DND-41 (cell line): ENCODE results near the gene TRPM3.

ENCODE experiments used
- ATAC-seq: fragments of 200-7000 bp; cut with Tn5 transposase; 3 replicates; pipeline ENCODE4 v1.9.1; 2021; ENCODE audit warnings: low read depth; ENCODE audit not compliant: insufficient read depth
- DNase-seq: peaks from one replicate; pipeline ENCODE4 v3.0.0-alpha.2; 2020
- H2AFZ ChIP-seq: 2 replicates; pipeline ENCODE4 v1.6.0; 2012; ENCODE audit warnings: low read depth, low read length
- H3K27ac ChIP-seq: 2 replicates; pipeline ENCODE4 v1.5.1; 2012; ENCODE audit warnings: low read length, inconsistent platforms
- H3K27me3 ChIP-seq: fragments of 200-600 bp; sonication (generic); 2 replicates; pipeline ENCODE4 v1.6.0; 2012; ENCODE audit warnings: low read length, mild to moderate bottlenecking, inconsistent platforms; ENCODE audit not compliant: insufficient read depth, poor library complexity
- H3K36me3 ChIP-seq: 2 replicates; pipeline ENCODE4 v1.5.1; 2012; ENCODE audit warnings: low read length, inconsistent platforms; ENCODE audit not compliant: insufficient read depth
- H3K4me1 ChIP-seq: 2 replicates; pipeline ENCODE4 v1.5.1; 2012; ENCODE audit warnings: mild to moderate bottlenecking, low read length; ENCODE audit not compliant: insufficient read depth
- H3K4me2 ChIP-seq: 2 replicates; pipeline ENCODE4 v1.6.0; 2012; ENCODE audit warnings: mild to moderate bottlenecking, moderate library complexity, low read length, inconsistent platforms; ENCODE audit not compliant: insufficient read depth
- H3K4me3 ChIP-seq, 2 experiments: fragments of 200-600 bp in 1 of 2; shearing (Covaris generic) in 1 of 2; 2 replicates each; pipeline ENCODE4 v1.5.1; 2012 to 2016; ENCODE audit warnings: inconsistent platforms in 2 of 2, low read length in 2 of 2, mild to moderate bottlenecking in 2 of 2, low read depth in 1 of 2, moderate library complexity in 1 of 2
- H3K79me2 ChIP-seq: 2 replicates; pipeline ENCODE4 v1.6.0; 2012; ENCODE audit warnings: low read length, inconsistent platforms; ENCODE audit not compliant: insufficient read depth
- H3K9ac ChIP-seq: 2 replicates; pipeline ENCODE4 v1.6.0; 2012; ENCODE audit warnings: low read depth, mild to moderate bottlenecking, inconsistent platforms, low read length, moderate library complexity
- H3K9me3 ChIP-seq: 2 replicates; pipeline ENCODE4 v1.5.1; 2012; ENCODE audit warnings: low read length, moderate library complexity, mild to moderate bottlenecking, inconsistent platforms; ENCODE audit not compliant: insufficient read depth, severe bottlenecking
- H4K20me1 ChIP-seq: 2 replicates; pipeline ENCODE4 v1.6.0; 2012; ENCODE audit warnings: low read length; ENCODE audit not compliant: insufficient read depth
- EZH2 ChIP-seq: IDR thresholded peaks from 3 replicates; pipeline ENCODE4 v1.6.1; 2012; ENCODE audit warnings: borderline replicate concordance, low read depth, mild to moderate bottlenecking, moderate library complexity, low read length, inconsistent platforms; ENCODE audit not compliant: severe bottlenecking
- TF ChIP-seq, protein P1 (sequence below): IDR thresholded peaks from 2 replicates; pipeline ENCODE4 v1.5.1; 2012; ENCODE audit warnings: borderline replicate concordance, low read length, moderate library complexity, mild to moderate bottlenecking; ENCODE audit not compliant: poor library complexity, severe bottlenecking; ENCODE audit errors: extremely low read depth

TRPM3 gene

DNA sequence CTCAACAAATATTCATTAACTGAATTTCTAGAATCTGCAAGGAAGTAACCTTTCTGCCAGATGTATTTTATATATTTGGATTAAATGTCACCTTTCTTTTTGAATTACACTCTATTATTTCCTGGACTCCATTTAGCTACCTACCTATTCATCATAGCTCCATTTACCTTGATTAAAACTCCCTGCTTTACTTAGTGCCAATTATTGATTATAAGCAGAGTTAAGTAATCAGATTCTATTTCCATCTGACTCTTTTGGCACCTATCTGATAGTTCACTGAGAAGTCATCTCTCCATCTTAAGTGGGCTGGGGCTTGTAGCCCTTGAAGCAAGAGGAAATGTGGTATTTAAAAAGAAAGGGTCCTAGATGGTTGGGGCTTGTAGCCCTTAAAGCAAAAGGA is 88.6 kb downstream of the TRPM3 start:
- no peak overlapping the region for H3K4me3 ChIP-seq
- H3K27ac ChIP-seq, result no peak overlapping the region
- TF ChIP-seq, protein P1, sequence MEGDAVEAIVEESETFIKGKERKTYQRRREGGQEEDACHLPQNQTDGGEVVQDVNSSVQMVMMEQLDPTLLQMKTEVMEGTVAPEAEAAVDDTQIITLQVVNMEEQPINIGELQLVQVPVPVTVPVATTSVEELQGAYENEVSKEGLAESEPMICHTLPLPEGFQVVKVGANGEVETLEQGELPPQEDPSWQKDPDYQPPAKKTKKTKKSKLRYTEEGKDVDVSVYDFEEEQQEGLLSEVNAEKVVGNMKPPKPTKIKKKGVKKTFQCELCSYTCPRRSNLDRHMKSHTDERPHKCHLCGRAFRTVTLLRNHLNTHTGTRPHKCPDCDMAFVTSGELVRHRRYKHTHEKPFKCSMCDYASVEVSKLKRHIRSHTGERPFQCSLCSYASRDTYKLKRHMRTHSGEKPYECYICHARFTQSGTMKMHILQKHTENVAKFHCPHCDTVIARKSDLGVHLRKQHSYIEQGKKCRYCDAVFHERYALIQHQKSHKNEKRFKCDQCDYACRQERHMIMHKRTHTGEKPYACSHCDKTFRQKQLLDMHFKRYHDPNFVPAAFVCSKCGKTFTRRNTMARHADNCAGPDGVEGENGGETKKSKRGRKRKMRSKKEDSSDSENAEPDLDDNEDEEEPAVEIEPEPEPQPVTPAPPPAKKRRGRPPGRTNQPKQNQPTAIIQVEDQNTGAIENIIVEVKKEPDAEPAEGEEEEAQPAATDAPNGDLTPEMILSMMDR, result no peak
- no peak for TF ChIP-seq EZH2
- H2AFZ ChIP-seq, result no peak overlapping the region
- H4K20me1 ChIP-seq, result no peaks in the 10 kb centered on the region
- no peak overlapping the region for H3K4me2 ChIP-seq
- no peaks in the 10 kb centered on the region for H3K79me2 ChIP-seq
- DNase-seq (no peak), ATAC-seq (no peak)
- no peaks in the 10 kb centered on the region for H3K4me1 ChIP-seq
- H3K9me3 ChIP-seq, result no peaks in the 10 kb centered on the region
- H3K27me3 ChIP-seq, result no peaks in the 10 kb centered on the region
- no peaks in the 10 kb centered on the region for H3K36me3 ChIP-seq
- no peak overlapping the region for H3K9ac ChIP-seq

DNA sequence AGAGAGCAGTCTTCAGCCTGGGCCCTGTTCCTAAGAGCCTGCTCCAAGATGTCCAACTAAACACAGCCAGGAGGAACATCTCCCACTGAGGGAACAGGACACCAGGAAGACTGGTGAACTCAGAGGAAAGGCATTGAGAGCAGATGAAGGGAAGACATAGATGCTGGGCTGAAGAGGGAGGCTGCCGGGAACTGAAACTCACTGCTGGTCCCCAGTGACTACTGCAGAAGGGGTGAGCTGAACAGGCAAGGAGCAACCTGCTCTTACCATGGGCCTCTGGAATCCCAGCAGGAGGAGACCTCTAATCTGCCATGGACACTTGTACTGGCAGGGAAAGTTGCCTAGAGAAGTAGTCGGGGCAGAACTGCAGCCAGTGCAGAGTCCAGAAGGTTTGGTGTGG is 95.7 kb downstream of the TRPM3 start:
- H3K79me2 ChIP-seq, result no peaks in the 10 kb centered on the region
- no peak overlapping the region for H2AFZ ChIP-seq
- no peaks in the 10 kb centered on the region for H3K36me3 ChIP-seq
- H3K9ac ChIP-seq, result no peak overlapping the region
- DNase-seq, result no peak
- no peaks in the 10 kb centered on the region for H3K27me3 ChIP-seq
- no peaks in the 10 kb centered on the region for H3K9me3 ChIP-seq
- TF ChIP-seq EZH2, result no peak
- TF ChIP-seq, protein P1, result no peak
- H4K20me1 ChIP-seq, result no peaks in the 10 kb centered on the region
- H3K27ac ChIP-seq, result no peak overlapping the region
- no peak for ATAC-seq
- H3K4me3 ChIP-seq, result no peak overlapping the region
- H3K4me1 ChIP-seq, result no peaks in the 10 kb centered on the region
- H3K4me2 ChIP-seq, result no peak overlapping the region

DNA sequence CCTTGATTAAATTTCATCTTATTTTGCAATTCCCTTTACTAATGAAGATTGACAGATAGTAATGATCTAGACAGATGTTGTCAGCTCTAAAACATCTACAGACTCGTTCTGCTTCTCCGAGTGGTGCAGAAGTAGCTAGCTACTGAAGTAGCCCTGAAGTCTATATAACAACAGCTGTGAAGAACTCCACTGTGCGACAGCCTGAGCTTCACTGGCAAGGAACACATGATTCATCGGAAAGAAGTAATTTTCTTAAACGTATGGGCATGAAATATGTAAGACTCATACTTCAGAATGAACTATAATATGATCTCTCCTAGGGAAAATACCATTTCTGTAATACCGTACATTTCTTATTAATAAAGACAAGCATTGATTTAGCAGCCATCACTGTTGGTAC is 96.2 kb downstream of the TRPM3 start:
- Histone ChIP-seq H2AFZ (no peak overlapping the region), H3K27ac (no peak overlapping the region), H3K9ac (no peak overlapping the region), H3K4me1 (no peaks in the 10 kb centered on the region), H4K20me1 (no peaks in the 10 kb centered on the region), H3K79me2 (no peaks in the 10 kb centered on the region), H3K36me3 (no peaks in the 10 kb centered on the region), H3K27me3 (no peaks in the 10 kb centered on the region), H3K4me2 (no peak overlapping the region), H3K9me3 (no peaks in the 10 kb centered on the region), H3K4me3 (no peak overlapping the region)
- no peak for TF ChIP-seq EZH2
- TF ChIP-seq, protein P1, result no peak
- ATAC-seq (no peak), DNase-seq (no peak)

DNA sequence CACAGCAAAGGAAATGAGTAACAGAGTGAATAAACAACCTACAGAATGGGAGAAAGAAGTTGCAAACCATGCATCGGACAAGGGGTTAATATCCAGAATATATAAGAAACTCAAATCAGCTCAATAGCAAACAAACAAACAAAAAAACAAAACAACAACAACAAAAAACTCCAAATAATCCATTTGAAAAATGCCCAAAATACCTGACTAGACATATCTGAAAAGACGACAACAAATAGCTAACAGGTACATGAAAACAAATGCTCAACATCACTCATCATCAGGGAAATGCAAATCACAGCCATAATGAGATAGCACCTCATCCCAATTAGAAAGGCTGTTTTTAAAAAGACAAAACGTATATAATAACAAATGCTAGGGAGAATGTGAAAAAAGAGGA is 111.2 kb downstream of the TRPM3 start:
- Histone ChIP-seq H3K36me3 (no peaks in the 10 kb centered on the region), H3K27ac (no peak overlapping the region), H3K4me2 (no peak overlapping the region), H4K20me1 (no peaks in the 10 kb centered on the region), H3K9me3 (no peaks in the 10 kb centered on the region), H3K9ac (no peak overlapping the region), H3K4me1 (no peaks in the 10 kb centered on the region), H3K4me3 (no peak overlapping the region), H3K27me3 (no peaks in the 10 kb centered on the region), H2AFZ (no peak overlapping the region), H3K79me2 (no peaks in the 10 kb centered on the region)
- ATAC-seq (no peak), DNase-seq (no peak)
- no peak for TF ChIP-seq EZH2
- TF ChIP-seq, protein P1, result no peak
